Peyer's patch (tissue), 4 donors: ENCODE measurements around the gene STK24.

Experiments used
- CTCF ChIP-seq, 6 experiments: fragments of 450-650 bp in 4 of 6; fragments of 200-600 bp in 2 of 6; sonication (generic) in 1 of 6; IDR thresholded peaks; one replicate each; pipeline ENCODE4 v1.5.1; 2017 to 2019; ENCODE audit warnings: antibody characterized with exemption in 6 of 6, mild to moderate bottlenecking in 3 of 6, moderate library complexity in 1 of 6
- POLR2A ChIP-seq, 2 donors: fragments of 450-650 bp; IDR thresholded peaks; one replicate each; pipeline ENCODE4 v1.5.1; 2017; ENCODE audit warnings: antibody characterized with exemption in 2 of 2, mild to moderate bottlenecking in 2 of 2, moderate library complexity in 2 of 2

GRCh38 chr13:98406971-98407370 lies 169.9 kb downstream of the STK24 start:
- no peak for TF ChIP-seq CTCF (IDR thresholded peaks at IDR 0.05)
- TF ChIP-seq POLR2A (IDR thresholded peaks at IDR 0.05), result no peak
